HUES48 (cell line): Measurements from ENCODE around the gene YY1AP1.

Experiments used
- H3K27ac ChIP-seq: one replicate; pipeline ENCODE4 v1.7.0; 2013; ENCODE audit warnings: low read depth, low read length, inconsistent platforms
- H3K27me3 ChIP-seq: 2 replicates; pipeline ENCODE4 v1.6.1; 2013; ENCODE audit warnings: mild to moderate bottlenecking, low read length; ENCODE audit not compliant: control insufficient read depth, insufficient read depth
- H3K36me3 ChIP-seq: 2 replicates; pipeline ENCODE4 v1.6.1; 2013; ENCODE audit warnings: low read length; ENCODE audit not compliant: control insufficient read depth, insufficient read depth
- H3K4me1 ChIP-seq: 2 replicates; pipeline ENCODE4 v1.6.1; 2013; ENCODE audit warnings: mild to moderate bottlenecking, low read length; ENCODE audit not compliant: control insufficient read depth, insufficient read depth
- H3K4me3 ChIP-seq: 2 replicates; pipeline ENCODE4 v1.5.1; 2013; ENCODE audit warnings: mild to moderate bottlenecking, low read depth, low read length
- H3K9ac ChIP-seq: 2 replicates; pipeline ENCODE4 v1.6.1; 2013; ENCODE audit warnings: mild to moderate bottlenecking, low read depth, low read length, moderate library complexity
- H3K9me3 ChIP-seq: 2 replicates; pipeline ENCODE4 v1.6.1; 2013; ENCODE audit warnings: low read length; ENCODE audit not compliant: control insufficient read depth, insufficient read depth

Gene YY1AP1

DNA sequence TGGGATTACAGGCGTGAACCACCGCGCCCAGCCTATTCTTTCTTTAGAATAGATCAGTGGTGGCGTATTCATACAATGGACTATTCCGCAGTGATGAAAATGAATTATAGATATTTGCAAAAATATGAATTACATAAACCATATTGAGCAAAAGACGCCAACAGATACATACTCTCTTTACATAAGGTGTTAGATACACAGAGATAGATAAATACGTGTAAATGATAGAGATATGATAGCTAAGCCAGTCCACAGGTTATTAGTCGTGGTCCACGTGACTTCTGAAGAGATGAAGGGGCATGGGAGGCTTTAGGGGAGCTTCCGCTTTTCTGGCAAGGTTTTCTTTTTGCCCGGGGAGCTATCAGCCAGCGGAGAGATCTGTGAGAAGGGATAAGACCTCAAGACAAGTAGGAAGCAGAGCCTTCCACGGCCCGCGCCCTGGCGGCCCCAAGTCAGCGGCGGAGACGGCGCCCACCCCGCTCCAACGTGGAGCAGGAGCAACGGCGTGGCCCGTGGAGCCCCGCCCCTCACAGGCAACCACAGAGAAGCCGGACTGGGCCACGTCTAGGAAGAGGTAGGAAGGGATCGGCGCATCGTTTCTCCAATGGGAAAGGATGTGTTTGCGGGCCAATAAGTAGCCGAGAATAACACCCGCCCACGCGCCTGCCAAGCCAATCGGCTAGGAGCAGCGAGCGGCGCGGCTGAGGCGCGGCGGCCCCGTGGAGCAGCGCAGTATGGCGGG, 78.9 kb downstream of the YY1AP1 start, which contains the start of gene MSTO1:
Gene MSTO1, plus strand, starts transcription at position 704 of the 742 bp plus-strand sequence. Its CDS starts 31 bp downstream, at position 735.
- Histone ChIP-seq H3K27me3 (no peaks in the 10 kb centered on the region), H3K36me3 (peaks cover 16% of the 10 kb centered on the region), H3K4me3 (peak within 1 kb of the TSS; percentile 73), H3K9me3 (no peaks in the 10 kb centered on the region), H3K4me1 (0 out of 2 replicates have a peak, but pooled peaks cover 3% of the 10 kb centered on the region), H3K9ac (peak within 1 kb of the TSS; percentile 78), H3K27ac (peak within 1 kb of the TSS; percentile 81)
